Measurements from ENCODE around the gene PDE10A.

Gene PDE10A

GRCh38 chr6:165458134-165458533 lies 204.9 kb downstream of the PDE10A start:
- no peak for DNase-seq

GRCh38 chr6:165456286-165456685 lies 206.8 kb downstream of the PDE10A start:
- no peak for DNase-seq

- DNase-seq: no peak
These were observed 207.6 kb downstream of the PDE10A start for GRCh38 chr6:165455488-165455887.

GRCh38 chr6:165453395-165453794 lies 209.6 kb downstream of the PDE10A start:
- DNase-seq: no peak

- no peak for DNase-seq
These were observed 211.2 kb downstream of the PDE10A start for GRCh38 chr6:165451838-165452237.

- DNase-seq: no peak
These were observed 214.8 kb downstream of the PDE10A start for GRCh38 chr6:165448210-165448609.

- no peak for DNase-seq
These were observed 215.9 kb downstream of the PDE10A start for GRCh38 chr6:165447141-165447540.

- no peak for DNase-seq
These were observed 216.7 kb downstream of the PDE10A start for GRCh38 chr6:165446331-165446730.

GRCh38 chr6:165443462-165443861 lies 219.6 kb downstream of the PDE10A start:
- no peak for DNase-seq

GRCh38 chr6:165441181-165441580 lies 221.9 kb downstream of the PDE10A start:
- no peak for DNase-seq

- no peak for DNase-seq
These were observed 223.0 kb downstream of the PDE10A start for GRCh38 chr6:165439928-165440554.

GRCh38 chr6:165426892-165427291 lies 236.1 kb downstream of the PDE10A start:
- no peak for DNase-seq

GRCh38 chr6:165422192-165422591 lies 240.8 kb downstream of the PDE10A start:
- DNase-seq: no peak

GRCh38 chr6:165417278-165417865 lies 245.7 kb downstream of the PDE10A start:
- DNase-seq: no peak

GRCh38 chr6:165404697-165405096 lies 258.3 kb downstream of the PDE10A start:
- no peak for DNase-seq

GRCh38 chr6:165404296-165404695 lies 258.7 kb downstream of the PDE10A start:
- no peak for DNase-seq

- DNase-seq: no peak
These were observed 259.9 kb downstream of the PDE10A start for GRCh38 chr6:165403006-165403595.

- DNase-seq: no peak
These were observed 261.9 kb downstream of the PDE10A start for GRCh38 chr6:165401092-165401491.

- DNase-seq: no peak
These were observed 272.6 kb downstream of the PDE10A start for GRCh38 chr6:165390475-165390874.

GRCh38 chr6:165389534-165389933 lies 273.5 kb downstream of the PDE10A start:
- DNase-seq: no peak

GRCh38 chr6:165383323-165383722 lies 279.7 kb downstream of the PDE10A start:
- DNase-seq: no peak

GRCh38 chr6:165376100-165376499 lies 286.9 kb downstream of the PDE10A start:
- DNase-seq: no peak

GRCh38 chr6:165365371-165365770 lies 297.7 kb downstream of the PDE10A start:
- no peak for DNase-seq

- DNase-seq: no peak
These were observed 317.3 kb downstream of the PDE10A start for GRCh38 chr6:165345700-165346099.

- no peak for DNase-seq
These were observed 322.5 kb downstream of the PDE10A start for GRCh38 chr6:165340532-165340931.

All from stimulated activated CD4-positive, alpha-beta T cell treated with anti-CD3 and anti-CD28 coated beads, Interleukin-2, amount 100 ng/mL, for 48 hours (primary cell).